HG02981 (cell line): Measurements from ENCODE around the gene COG7.
"Not testable (repeated sequence)": the region's sequence is repeated elsewhere in the genome, so short reads cannot be mapped to it uniquely, and the experiment has no call there.

Experiments
- ATAC-seq: cut with Tn5 transposase; IDR thresholded peaks from one replicate; pipeline ENCODE4 v1.9.1; 2021; ENCODE audit warnings: mild to moderate bottlenecking, moderate library complexity; ENCODE audit not compliant: unreplicated experiment

The COG7 gene

GRCh38 chr16:23476289-23476688, 23.3 kb upstream of the COG7 start:
- ATAC-seq: no peak

- ATAC-seq: no peak
These were observed 16.8 kb upstream of the COG7 start for GRCh38 chr16:23469814-23470213.

GRCh38 chr16:23466162-23466885, 13.3 kb upstream of the COG7 start:
- ATAC-seq: no peak

DNA sequence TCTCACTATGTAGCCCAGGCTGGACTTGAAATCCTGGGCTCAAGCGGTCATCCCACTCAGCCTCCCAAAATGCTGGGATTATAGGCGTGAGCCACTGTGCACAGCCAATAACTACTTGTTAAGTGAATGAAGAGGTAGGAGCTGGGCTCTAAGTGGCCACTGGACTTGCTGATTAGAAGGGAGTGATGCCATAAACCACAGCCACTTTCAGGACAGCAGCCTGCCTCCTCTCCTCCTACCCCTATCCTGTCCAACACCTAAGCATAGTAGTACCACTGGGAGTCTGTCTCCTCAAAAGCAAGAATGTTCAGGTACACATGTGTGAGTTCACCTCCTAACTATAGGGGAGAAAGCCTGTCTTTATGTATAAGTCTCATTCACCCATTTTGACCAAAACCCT, 12.2 kb upstream of the COG7 start:
- no peak for ATAC-seq

- no peak for ATAC-seq
These were observed 11.2 kb upstream of the COG7 start for GRCh38 chr16:23464196-23464595.

DNA sequence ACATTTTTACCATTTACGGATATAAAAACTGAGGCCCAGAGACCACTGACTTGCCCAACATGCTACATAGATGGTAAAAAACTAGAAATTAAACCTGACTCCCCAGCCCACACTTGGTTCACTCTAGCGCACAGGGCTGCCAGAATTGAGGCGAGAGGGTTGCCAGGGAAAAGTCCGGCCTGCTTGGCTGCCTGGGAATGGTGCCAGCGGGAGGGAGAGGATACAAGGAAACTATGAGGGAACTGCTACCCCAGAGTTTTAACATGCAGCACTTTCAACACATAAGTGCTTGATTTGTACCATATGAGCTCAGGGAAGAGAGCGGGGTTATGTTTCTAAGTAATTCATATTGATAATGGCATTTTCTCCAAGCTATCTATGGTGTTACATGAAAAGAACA, 10.0 kb upstream of the COG7 start:
- not testable (repeated sequence) for ATAC-seq

GRCh38 chr16:23453338-23454052, 506 bp upstream of the COG7 start:
- peak; percentile 19 for ATAC-seq

- no peak for ATAC-seq
These were observed 793 bp downstream of the COG7 start for GRCh38 chr16:23452221-23452571.

DNA sequence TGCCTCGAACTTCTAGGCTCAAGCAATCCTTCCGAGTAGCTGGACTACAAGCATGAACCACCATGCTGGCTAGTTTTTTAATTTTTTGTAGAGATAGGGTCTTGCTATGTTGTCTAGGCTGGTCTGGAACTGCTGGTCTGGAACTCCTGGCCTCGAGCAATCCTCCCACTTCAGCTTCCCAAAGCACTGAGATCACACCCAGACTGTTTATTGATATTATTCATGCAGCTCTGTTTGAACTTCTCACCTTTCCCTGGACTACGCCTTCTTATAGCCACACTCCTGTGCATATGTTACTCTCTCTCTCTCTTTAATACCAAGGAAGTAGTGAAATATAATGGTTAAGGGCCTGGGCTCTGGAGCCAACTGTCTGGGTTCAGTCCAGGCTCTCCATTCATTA, 4.6 kb downstream of the COG7 start:
- no peak for ATAC-seq

DNA sequence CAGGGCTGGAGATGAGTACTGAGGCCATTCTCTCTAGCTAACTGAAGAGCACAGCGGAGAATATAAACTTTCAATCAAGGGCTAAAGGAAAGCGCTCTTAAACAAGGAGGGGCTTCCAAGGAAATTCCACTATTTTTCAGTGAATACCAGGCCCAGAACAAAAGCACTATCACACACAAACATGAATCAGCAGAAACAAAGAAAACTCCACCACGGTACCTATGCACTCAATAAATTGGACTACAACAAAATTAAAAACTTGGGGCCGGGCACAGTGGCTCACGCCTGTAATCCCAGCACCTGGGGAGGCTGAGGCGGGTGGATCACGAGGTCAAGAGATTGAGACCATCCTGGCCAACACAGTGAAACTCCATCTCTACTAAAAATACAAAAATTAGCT, 15.4 kb downstream of the COG7 start:
- ATAC-seq: not testable (repeated sequence)

DNA sequence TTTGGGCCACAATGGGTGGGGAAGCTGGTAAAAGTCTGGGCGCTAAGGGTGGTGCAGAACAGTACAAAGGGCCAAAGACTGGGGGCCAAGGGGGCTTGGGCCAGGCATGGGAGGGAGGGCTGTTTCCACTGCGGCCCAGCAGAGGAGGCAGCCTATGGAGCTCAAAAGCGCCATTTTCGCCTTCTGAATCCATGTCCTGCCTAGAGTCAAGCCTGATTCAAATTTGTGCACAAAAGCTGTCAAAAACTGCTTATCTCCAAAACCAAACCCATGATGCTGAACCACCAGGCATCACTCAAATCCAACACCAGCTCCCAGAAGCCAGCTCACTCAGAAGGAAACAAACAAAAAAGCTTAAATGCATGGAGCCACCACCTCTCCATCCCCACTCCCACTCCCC, 16.0 kb downstream of the COG7 start:
- ATAC-seq: no peak

DNA sequence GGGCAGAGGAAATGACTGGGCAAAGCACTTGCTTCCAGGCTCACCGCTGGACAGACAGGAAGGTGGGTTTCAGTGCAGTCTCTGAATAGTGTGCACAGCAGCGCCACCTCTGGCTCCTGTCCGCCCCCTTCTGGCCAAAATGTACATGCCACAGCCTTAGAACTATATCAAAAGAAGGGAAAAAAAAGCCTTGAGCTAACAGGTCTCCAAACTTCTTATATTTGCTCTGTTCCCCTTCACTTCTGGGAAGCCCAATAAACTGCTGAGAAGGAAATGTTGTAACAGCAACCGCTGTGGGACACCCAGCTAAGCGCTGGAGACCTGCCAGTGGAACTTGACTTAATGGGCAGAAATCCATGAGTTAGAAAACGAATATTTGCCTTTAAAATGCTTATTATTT, 17.5 kb downstream of the COG7 start:
- peak; percentile 57 for ATAC-seq

DNA sequence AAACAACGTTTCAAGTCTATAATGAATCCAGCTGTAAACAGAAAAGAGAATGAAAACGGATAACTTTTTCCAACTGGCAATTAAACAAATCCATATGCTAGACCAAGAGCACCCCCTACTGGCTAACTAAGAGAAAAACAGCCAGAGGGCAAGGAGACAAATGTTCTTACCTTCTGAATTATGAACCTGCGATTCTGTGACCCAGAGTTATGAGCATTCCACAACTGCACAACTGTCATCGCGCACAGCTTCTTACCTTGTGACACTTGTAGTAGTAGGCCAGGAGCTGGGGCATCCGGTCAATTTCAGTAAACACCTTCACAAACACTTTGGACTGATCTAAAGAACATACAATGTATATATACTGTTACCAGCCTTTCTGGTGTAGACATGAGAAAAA, 18.6 kb downstream of the COG7 start:
- ATAC-seq: no peak

DNA sequence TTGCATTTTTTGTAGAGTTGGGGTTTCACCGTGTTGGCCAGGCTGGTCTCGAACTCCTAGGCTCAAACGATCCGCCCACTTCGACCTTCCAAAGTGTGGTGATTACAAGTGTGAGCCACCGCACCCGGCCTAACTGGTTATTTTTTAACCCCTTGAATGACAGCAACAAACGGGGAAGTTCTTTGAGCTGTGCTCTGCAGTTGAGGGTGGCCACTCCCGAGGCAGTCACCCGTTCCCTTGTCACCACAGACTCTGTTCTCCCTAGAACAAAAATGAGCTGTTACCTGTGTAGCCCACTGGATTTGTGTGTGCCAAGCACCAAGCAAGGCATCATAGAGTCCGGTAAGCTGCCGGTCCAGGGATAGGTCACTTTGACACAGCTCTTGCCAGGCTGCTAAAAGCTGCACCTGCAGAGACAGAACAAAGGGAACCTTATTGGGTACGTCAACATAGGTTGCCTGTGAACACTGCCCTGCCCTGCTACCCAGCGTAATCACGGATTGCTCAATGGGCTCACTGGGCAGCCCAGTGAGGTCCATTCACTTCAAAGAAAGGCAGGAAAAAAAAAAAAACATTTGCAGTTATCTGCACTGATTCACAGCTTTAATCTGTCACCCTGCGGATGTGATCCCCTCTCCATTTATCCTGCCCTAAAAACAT, 19.6 kb downstream of the COG7 start:
- ATAC-seq: no peak

DNA sequence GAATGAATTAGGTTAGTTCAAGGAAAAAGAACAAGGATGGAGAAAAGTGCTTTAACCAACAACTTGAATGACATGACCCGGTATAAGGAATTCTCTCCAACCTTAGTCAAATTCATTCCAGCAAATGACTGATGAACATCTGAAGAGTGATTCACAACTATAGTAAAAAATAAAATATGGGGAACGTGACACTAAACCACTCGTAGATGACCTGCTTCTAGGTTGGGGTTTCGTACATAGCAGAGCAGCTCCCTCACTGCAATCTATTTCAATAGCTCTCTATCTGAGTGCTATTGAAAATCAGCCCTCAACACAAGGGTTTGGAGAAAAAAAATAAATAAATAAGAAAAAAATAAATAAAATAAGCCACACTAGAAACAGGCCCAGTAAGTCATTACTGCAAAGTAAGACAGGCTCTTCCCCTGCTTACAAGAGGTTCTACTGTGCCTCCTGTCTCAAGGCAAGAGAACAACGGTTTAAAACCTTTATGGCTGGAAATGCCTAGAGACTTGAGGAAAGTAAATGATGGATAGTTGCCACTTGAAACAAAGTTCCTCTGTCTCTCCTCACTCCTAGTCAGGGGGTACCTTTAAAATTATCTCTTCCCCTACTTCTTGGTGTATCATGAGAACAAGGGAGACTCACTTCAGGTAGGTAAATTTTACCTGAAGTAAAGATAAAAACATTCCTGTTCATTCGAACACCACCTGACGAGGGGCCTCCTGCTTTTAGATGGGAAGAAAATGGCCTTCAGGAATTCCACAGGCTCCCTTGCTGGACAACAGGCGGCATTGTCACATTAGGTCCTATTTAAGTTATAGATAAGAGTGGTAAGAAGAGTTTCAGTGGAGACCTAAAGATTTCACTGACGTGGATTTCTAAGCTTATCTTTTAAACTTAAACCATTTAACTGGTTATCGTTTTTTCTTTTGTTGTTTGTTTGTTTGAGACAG, 20.5 kb downstream of the COG7 start:
- ATAC-seq: no peak

- ATAC-seq: no peak
These were observed 24.6 kb downstream of the COG7 start for GRCh38 chr16:23428351-23428750.

- ATAC-seq: no peak
These were observed 28.6 kb downstream of the COG7 start for GRCh38 chr16:23424292-23424958.

- no peak for ATAC-seq
These were observed 29.4 kb downstream of the COG7 start for GRCh38 chr16:23423496-23424049.

DNA sequence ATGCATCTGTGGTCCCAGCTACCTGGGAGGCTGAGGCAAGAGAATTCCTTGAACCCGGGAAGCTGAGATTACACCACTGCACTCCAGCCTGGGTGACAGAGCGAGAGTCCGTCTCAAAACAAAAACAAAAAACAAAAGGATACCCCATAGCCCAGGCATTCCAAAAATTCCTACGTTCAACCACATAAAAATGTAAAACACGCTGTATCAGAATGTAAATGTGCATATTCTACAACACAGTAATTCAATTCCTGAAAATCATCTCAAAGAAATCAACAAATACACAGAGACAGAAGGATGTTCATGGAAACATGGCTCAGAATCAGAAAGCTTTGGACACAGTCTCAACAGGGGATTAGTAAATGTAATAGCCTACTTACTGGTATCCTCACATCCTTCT, 33.0 kb downstream of the COG7 start:
- no peak for ATAC-seq

GRCh38 chr16:23416816-23417215, 36.2 kb downstream of the COG7 start:
- no peak for ATAC-seq
